Stimulated activated CD4-positive, alpha-beta T cell treated with anti-CD3 and anti-CD28 coated beads, TNF-alpha, amount 100 ng/mL, for 48 hours (primary cell): ENCODE data around the gene MTCL1.

ENCODE experiments used
- DNase-seq, 3 donors: peaks; one replicate each; pipeline ENCODE4 v3.0.0-alpha.2; 2020; ENCODE audit warnings: low read depth in 3 of 3

Gene MTCL1

GRCh38 chr18:8713691-8714090 lies 8.3 kb downstream of the MTCL1 start:
- no peak for DNase-seq

- no peak for DNase-seq
Observed at GRCh38 chr18:8715599-8715998, 10.2 kb downstream of the MTCL1 start.

- DNase-seq = no peak
Observed at GRCh38 chr18:8717011-8717770, 11.8 kb downstream of the MTCL1 start.

GRCh38 chr18:8718401-8718913 lies 13.1 kb downstream of the MTCL1 start:
- no peak for DNase-seq

GRCh38 chr18:8719192-8719591 lies 13.8 kb downstream of the MTCL1 start:
- no peak for DNase-seq

- DNase-seq = no peak
Observed at GRCh38 chr18:8720141-8720540, 14.8 kb downstream of the MTCL1 start.

- no peak for DNase-seq
Observed at GRCh38 chr18:8721094-8721669, 15.8 kb downstream of the MTCL1 start.

- no peak for DNase-seq
Observed at GRCh38 chr18:8721716-8722115, 16.4 kb downstream of the MTCL1 start.

- DNase-seq = no peak
Observed at GRCh38 chr18:8722946-8723820, 17.8 kb downstream of the MTCL1 start.

GRCh38 chr18:8724452-8724851 lies 19.1 kb downstream of the MTCL1 start:
- DNase-seq = no peak

- DNase-seq = no peak
Observed at GRCh38 chr18:8726281-8726680, 20.9 kb downstream of the MTCL1 start.

- DNase-seq = no peak
Observed at GRCh38 chr18:8726963-8727705, 21.8 kb downstream of the MTCL1 start.

- DNase-seq = no peak
Observed at GRCh38 chr18:8730080-8730827, 24.9 kb downstream of the MTCL1 start.

GRCh38 chr18:8732442-8733360 lies 27.3 kb downstream of the MTCL1 start:
- DNase-seq = no peak

- DNase-seq = no peak
Observed at GRCh38 chr18:8734496-8734895, 29.1 kb downstream of the MTCL1 start.

GRCh38 chr18:8735274-8735673 lies 29.9 kb downstream of the MTCL1 start:
- no peak for DNase-seq

GRCh38 chr18:8741117-8741516 lies 35.8 kb downstream of the MTCL1 start:
- no peak for DNase-seq

- no peak for DNase-seq
Observed at GRCh38 chr18:8741532-8741931, 36.2 kb downstream of the MTCL1 start.

- no peak for DNase-seq
Observed at GRCh38 chr18:8742387-8743361, 37.3 kb downstream of the MTCL1 start.
